GM12874 (cell line): ENCODE results near the gene ESRRG.

Experiments used
- CTCF ChIP-seq: IDR thresholded peaks from 2 replicates; pipeline ENCODE4 v1.5.1; 2011; ENCODE audit warnings: low read depth, mild to moderate bottlenecking, control low read depth, low read length, moderate library complexity; ENCODE audit not compliant: insufficient read depth

Gene ESRRG

GRCh38 chr1:216475659-216476276 is 247.5 kb downstream of the ESRRG start:
- TF ChIP-seq CTCF = no peak

GRCh38 chr1:216466162-216466801 is 256.9 kb downstream of the ESRRG start:
- TF ChIP-seq CTCF = no peak

GRCh38 chr1:216464489-216464888 is 258.7 kb downstream of the ESRRG start:
- TF ChIP-seq CTCF = no peak

- TF ChIP-seq CTCF = no peak
Observed at GRCh38 chr1:216462066-216462775, 261.0 kb downstream of the ESRRG start.

- TF ChIP-seq CTCF = no peak
Observed at GRCh38 chr1:216461466-216461865, 261.8 kb downstream of the ESRRG start.

- TF ChIP-seq CTCF = no peak
Observed at GRCh38 chr1:216459651-216460207, 263.5 kb downstream of the ESRRG start.

- no peak for TF ChIP-seq CTCF
Observed at GRCh38 chr1:216458812-216459211, 264.4 kb downstream of the ESRRG start.
